Brain microvascular endothelial cell (primary cell): ENCODE results near the gene IL17B.
"Not testable (repeated sequence)": the region's sequence is repeated elsewhere in the genome, so short reads cannot be mapped to it uniquely, and the experiment has no call there.

Experiments
- DNase-seq: peaks from one replicate; pipeline ENCODE4 v3.0.0-alpha.2; 2020
- H3K27ac ChIP-seq: fragments of 250-450 bp; sonication (Bioruptor Pico); 2 replicates; pipeline ENCODE4 v1.5.1; 2020; ENCODE audit warnings: mild to moderate bottlenecking, moderate library complexity
- H3K27me3 ChIP-seq: fragments of 250-450 bp; sonication (Bioruptor Pico); replicated peaks from 2 replicates; pipeline ENCODE4 v1.5.1; 2020; ENCODE audit warnings: mild to moderate bottlenecking
- H3K36me3 ChIP-seq: fragments of 250-450 bp; sonication (Bioruptor Pico); replicated peaks from 2 replicates; pipeline ENCODE4 v1.5.1; 2020; ENCODE audit warnings: mild to moderate bottlenecking
- H3K4me3 ChIP-seq: 2 replicates; pipeline ENCODE4 v1.5.1; 2011; ENCODE audit warnings: low read depth, mild to moderate bottlenecking, control low read depth, low read length, moderate library complexity
- in situ Hi-C: cut with HindIII; loops from 2 replicates; pipeline ENCODE4 v1.10.0; 2017; ENCODE audit warnings: low sequenced_read_pairs, low pct_ligation_motif_present
- TF ChIP-seq, protein P1 (sequence below): IDR thresholded peaks from 2 replicates; pipeline ENCODE4 v1.5.1; 2011; ENCODE audit warnings: low read depth, mild to moderate bottlenecking, moderate library complexity, low read length, control low read depth, inconsistent platforms; ENCODE audit errors: missing control alignments

The IL17B gene

DNA sequence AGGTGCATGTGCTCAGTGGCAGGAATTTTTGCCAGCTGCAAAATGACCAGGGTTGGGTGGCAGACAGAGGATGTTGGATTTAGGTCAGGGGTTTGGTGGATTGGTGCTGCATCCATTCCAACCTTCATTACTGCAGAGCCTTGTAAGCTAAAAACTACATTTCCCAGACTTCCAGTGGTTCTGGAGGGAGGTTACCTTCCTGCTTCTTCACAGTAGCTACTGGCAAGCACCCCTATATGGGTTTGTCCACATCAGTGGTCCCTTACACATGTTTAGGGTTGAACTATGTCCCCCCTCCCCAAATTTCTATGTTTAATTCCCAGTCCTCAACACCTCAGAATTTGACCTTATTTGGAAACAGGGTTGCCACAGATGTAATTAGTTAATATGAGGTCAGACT lies 20.7 kb upstream of the IL17B start:
- in situ Hi-C loops = no loop called here
- Histone ChIP-seq H3K27me3 (no peaks in the 10 kb centered on the region), H3K4me3 (no peak overlapping the region), H3K36me3 (no peaks in the 10 kb centered on the region), H3K27ac (no peak overlapping the region)
- TF ChIP-seq, protein P1, sequence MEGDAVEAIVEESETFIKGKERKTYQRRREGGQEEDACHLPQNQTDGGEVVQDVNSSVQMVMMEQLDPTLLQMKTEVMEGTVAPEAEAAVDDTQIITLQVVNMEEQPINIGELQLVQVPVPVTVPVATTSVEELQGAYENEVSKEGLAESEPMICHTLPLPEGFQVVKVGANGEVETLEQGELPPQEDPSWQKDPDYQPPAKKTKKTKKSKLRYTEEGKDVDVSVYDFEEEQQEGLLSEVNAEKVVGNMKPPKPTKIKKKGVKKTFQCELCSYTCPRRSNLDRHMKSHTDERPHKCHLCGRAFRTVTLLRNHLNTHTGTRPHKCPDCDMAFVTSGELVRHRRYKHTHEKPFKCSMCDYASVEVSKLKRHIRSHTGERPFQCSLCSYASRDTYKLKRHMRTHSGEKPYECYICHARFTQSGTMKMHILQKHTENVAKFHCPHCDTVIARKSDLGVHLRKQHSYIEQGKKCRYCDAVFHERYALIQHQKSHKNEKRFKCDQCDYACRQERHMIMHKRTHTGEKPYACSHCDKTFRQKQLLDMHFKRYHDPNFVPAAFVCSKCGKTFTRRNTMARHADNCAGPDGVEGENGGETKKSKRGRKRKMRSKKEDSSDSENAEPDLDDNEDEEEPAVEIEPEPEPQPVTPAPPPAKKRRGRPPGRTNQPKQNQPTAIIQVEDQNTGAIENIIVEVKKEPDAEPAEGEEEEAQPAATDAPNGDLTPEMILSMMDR = no peak
- DNase-seq = no peak

DNA sequence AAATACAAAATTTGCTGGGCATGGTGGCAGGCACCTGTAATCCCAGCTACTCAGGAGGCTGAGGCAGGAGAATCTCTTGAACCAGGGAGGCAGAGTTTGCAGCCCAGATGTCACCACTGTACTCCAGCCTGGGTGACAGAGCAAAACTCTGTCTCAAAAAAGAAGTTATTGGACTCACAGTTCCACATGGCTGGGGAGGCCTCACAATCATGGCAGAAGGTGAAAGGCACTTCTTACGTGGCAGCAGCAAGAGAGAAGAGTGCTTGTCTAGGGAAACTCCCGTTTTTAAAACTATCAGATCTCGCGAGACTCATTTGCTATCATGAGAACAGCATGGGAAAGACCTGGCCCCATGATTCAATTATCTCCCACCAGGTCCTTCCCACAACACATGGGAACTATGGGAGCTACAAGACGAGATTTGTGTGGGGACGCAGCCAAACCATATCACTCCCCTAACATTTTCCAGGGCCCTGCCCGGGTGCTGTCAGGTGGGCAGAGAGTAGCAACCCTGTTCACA lies 19.7 kb upstream of the IL17B start:
- H3K27ac ChIP-seq, H3K27me3 ChIP-seq, H3K36me3 ChIP-seq, in situ Hi-C loops, DNase-seq, H3K4me3 ChIP-seq: not testable (repeated sequence)

DNA sequence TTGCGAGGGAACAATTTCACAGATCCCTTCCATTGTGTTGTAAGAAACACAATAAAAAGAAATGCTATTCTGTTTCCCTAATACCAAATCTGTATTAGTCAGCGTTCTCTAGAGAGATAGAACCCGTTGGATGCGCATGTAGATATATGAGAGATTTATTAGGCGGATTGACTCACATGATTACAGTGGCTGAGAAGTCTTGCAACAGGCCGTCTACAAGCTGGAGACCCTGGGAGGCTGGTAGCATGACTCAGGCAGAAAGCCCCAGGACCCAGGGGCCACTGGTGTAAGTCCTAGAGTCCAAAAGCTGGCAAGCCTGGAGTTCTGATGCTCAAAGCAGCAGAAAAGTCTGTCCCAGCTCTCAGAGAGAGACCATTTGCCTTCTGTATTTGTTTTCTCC lies 18.4 kb upstream of the IL17B start:
- H3K27ac ChIP-seq = peak overlapping the region; percentile 77
- in situ Hi-C loops = no loop called here
- peak; percentile 96 for DNase-seq

DNA sequence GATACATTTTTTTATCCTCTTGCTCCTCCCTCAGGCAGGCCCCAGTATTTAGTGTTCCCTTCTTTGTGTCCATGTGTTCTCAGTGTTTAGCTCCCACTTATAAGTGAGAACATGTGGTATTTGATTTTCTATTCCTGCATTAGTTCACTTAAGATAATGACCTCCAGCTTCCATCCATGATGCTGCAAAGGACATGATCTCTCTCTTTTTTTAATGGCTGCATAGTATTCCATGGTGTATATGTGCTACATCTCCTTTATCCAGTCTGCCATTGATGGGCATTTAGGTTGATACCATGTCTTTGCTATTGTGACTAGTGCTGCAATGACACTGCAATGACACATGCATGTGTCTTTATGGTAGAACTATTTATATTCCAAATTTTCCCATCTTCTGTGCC lies 15.9 kb upstream of the IL17B start:
- H3K4me3 ChIP-seq, DNase-seq, H3K27ac ChIP-seq, H3K27me3 ChIP-seq, in situ Hi-C loops, H3K36me3 ChIP-seq: not testable (repeated sequence)

More for the DNA sequence above, 18.4 kb upstream of the IL17B start:
- TF ChIP-seq, protein P1 = no peak
- no peak overlapping the region for H3K4me3 ChIP-seq
- H3K27me3 ChIP-seq = no peaks in the 10 kb centered on the region
- no peaks in the 10 kb centered on the region for H3K36me3 ChIP-seq

DNA sequence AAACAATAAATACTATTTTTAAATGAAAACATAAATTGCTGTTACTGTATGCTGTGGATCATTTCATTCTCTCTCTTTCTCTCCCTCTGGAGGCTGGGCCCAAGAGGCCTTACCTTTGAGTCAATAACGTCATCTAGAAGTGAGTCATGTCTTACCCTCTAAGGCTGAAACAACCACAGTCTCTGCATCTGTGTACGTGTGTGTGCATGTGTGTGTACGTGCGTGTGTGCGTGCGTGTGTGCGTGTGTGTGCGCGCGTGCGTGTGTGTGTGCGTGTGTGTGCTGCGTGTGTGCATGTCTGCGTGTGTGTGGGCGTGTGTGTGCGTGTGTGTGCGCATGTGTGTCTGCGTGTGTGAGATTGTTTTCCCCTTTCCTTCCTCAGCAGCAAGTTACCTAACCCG lies 13.6 kb upstream of the IL17B start:
- TF ChIP-seq, protein P1 = no peak
- H3K36me3 ChIP-seq = no peaks in the 10 kb centered on the region
- DNase-seq = no peak
- H3K27ac ChIP-seq = no peak overlapping the region
- in situ Hi-C loops = no loop called here
- no peak overlapping the region for H3K4me3 ChIP-seq
- no peaks in the 10 kb centered on the region for H3K27me3 ChIP-seq

DNA sequence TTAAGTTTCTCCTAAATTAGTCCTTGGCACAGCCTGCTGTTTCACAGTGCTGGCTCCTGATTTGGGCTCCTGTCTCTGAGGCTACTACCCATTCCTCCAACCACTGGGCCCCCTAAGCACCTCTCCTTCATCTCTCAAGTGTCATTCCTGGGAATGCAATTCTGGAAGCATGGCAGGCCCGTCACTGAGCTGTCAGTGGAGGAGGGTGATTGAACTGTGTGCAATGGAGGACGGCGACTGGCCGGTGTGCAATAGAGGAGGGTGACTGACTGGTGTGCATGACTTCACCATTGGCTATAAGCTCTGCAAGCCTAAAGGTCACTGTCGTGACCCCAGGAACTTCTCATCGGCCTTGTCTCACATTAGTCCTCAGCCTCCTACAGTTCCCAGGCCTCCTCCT lies 12.4 kb upstream of the IL17B start:
- Histone ChIP-seq H3K4me3 (no peak overlapping the region), H3K27ac (no peak overlapping the region), H3K27me3 (no peaks in the 10 kb centered on the region), H3K36me3 (no peaks in the 10 kb centered on the region)
- TF ChIP-seq, protein P1 = no peak
- DNase-seq = no peak
- in situ Hi-C loops = no loop called here

DNA sequence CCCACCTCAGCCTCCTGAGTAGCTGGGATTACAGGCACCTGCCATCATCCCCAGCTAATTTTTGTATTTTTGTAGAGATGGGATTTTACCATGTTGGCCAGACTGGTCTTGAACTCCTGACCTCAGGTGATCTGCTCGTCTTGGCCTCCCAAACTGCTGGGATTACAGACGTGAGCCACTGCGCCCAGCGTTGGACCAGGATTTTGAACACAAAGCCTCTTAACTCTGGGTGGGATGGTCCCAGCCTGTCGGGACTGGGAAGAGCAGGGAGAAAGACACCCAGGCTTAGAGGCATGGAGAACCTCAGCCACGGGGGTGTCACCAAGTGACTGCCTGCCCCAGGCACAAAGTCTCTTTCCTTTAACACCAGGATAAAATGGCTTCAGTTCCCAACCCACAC lies 12.0 kb upstream of the IL17B start:
- DNase-seq, H3K4me3 ChIP-seq, H3K27ac ChIP-seq, H3K36me3 ChIP-seq, H3K27me3 ChIP-seq, in situ Hi-C loops: not testable (repeated sequence)
